Prostate gland (tissue), 2 donors: ENCODE measurements around the gene PCSK6.

ENCODE experiments used
- POLR2A ChIP-seq: fragments of 450-650 bp; IDR thresholded peaks from one replicate; pipeline ENCODE4 v1.6.1; 2016; ENCODE audit warnings: antibody characterized with exemption, mild to moderate bottlenecking
- POLR2AphosphoS5 ChIP-seq: sonication (generic); formaldehyde crosslinking; IDR thresholded peaks from one replicate; pipeline ENCODE4 v1.6.1; 2017; ENCODE audit warnings: antibody characterized with exemption
- TF ChIP-seq, protein P1 (sequence below), 4 experiments: fragments of 200-600 bp in 2 of 4; fragments of 450-650 bp in 2 of 4; sonication (generic) in 2 of 4; IDR thresholded peaks; 1 replicate in 3 of 4; 2 replicates in 1 of 4; pipeline ENCODE4 v1.5.1; 2016 to 2019; ENCODE audit warnings: antibody characterized with exemption in 4 of 4, mild to moderate bottlenecking in 2 of 4, moderate library complexity in 2 of 4

DNA sequence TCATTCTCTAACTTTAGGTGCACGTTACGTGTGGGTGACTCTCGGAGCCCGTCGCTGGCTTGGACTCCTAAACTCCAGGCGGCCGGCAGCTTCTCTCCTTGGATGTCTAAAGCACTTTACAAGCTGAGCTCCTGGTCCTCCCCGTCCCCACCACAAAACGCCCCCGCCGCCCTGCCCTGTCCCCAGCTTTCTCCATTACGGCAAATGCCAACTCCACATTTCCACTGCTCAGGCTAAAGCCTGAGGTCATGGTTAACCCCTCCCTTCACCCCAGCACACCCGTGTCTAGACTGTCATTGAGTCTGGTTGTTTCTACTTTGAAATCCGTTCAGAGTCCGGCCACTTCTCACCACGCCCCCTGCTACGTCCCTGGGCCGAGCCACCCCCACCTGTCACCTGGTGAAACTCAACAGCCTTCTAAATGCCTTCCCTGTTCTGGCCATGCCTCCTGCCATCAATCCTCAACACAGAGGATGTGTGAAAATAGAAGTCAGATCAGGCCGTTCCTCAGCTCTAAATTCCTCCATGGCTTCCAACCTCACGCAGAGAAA, 8.1 kb upstream of the PCSK6 start:
- TF ChIP-seq, protein P1, sequence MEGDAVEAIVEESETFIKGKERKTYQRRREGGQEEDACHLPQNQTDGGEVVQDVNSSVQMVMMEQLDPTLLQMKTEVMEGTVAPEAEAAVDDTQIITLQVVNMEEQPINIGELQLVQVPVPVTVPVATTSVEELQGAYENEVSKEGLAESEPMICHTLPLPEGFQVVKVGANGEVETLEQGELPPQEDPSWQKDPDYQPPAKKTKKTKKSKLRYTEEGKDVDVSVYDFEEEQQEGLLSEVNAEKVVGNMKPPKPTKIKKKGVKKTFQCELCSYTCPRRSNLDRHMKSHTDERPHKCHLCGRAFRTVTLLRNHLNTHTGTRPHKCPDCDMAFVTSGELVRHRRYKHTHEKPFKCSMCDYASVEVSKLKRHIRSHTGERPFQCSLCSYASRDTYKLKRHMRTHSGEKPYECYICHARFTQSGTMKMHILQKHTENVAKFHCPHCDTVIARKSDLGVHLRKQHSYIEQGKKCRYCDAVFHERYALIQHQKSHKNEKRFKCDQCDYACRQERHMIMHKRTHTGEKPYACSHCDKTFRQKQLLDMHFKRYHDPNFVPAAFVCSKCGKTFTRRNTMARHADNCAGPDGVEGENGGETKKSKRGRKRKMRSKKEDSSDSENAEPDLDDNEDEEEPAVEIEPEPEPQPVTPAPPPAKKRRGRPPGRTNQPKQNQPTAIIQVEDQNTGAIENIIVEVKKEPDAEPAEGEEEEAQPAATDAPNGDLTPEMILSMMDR (IDR thresholded peaks at IDR 0.05): no peak
- TF ChIP-seq POLR2A (no peak), POLR2AphosphoS5 (no peak)
